HepG2 (cell line): Measurements from ENCODE around the gene MEGF6.

Source experiments
- SP1 ChIP-seq, 2 experiments: fragments of 450-650 bp in 1 of 2; sonication (generic) in 1 of 2; formaldehyde crosslinking in 1 of 2; IDR thresholded peaks; 2 replicates each; pipeline versions ENCODE4 v1.4.0 to v1.6.1; 2016 to 2020; ENCODE audit warnings: missing genetic modification reagents in 1 of 2
- ZFP41 ChIP-seq: sonication (generic); formaldehyde crosslinking; IDR thresholded peaks from 2 replicates; pipeline ENCODE4 v1.4.0; 2020; ENCODE audit warnings: mild to moderate bottlenecking, missing genetic modification reagents, borderline replicate concordance

DNA sequence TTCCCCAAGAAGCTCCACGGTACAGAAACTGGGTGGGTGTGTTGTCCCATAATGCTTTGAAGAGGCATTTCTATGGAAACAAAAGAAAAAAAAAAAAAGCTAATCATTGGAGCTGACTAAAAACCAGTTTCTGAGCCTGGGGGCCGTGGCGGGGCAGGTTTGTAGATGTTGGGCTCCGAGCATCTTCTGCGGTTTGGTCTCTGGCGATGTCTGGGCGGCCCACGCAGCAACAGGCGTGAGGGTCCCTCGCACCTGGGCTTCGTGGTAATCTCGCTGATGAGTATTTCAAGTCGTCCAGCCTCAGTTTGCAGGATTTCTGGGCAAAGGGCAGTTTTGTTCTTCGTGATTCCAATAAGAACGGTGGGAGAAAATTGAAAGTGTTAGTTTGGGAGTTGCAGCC, 47.8 kb upstream of the MEGF6 start:
- TF ChIP-seq ZFP41 (CRISPR knock-in tag) (no peak), SP1 (IDR thresholded peaks at IDR 0.05) (no peak), SP1 (CRISPR knock-in tag; IDR thresholded peaks at IDR 0.05) (no peak)
